Activated naive CD4-positive, alpha-beta T cell treated with anti-CD3 and anti-CD28 coated beads, Interleukin-2, amount 50 U/mL, for 24 hours (primary cell): ENCODE measurements around the gene SNRNP35.
"Not testable (repeated sequence)": the region's sequence is repeated elsewhere in the genome, so short reads cannot be mapped to it uniquely, and the experiment has no call there.

Source experiments
- H3K27ac Mint-ChIP-seq: one replicate; pipeline ENCODE4 v1.8.0; 2021; ENCODE audit warnings: mild to moderate bottlenecking, mixed read lengths
- H3K27me3 Mint-ChIP-seq: one replicate; pipeline ENCODE4 v1.8.0; 2021; ENCODE audit warnings: mixed read lengths
- H3K36me3 Mint-ChIP-seq: one replicate; pipeline ENCODE4 v1.8.0; 2021; ENCODE audit warnings: mixed read lengths
- H3K4me1 Mint-ChIP-seq: one replicate; pipeline ENCODE4 v1.8.0; 2021; ENCODE audit warnings: mixed read lengths
- H3K4me3 Mint-ChIP-seq: one replicate; pipeline ENCODE4 v1.8.0; 2021; ENCODE audit warnings: mild to moderate bottlenecking, mixed read lengths
- H3K9me3 Mint-ChIP-seq: one replicate; pipeline ENCODE4 v1.8.0; 2021; ENCODE audit warnings: mixed read lengths

The SNRNP35 gene

DNA sequence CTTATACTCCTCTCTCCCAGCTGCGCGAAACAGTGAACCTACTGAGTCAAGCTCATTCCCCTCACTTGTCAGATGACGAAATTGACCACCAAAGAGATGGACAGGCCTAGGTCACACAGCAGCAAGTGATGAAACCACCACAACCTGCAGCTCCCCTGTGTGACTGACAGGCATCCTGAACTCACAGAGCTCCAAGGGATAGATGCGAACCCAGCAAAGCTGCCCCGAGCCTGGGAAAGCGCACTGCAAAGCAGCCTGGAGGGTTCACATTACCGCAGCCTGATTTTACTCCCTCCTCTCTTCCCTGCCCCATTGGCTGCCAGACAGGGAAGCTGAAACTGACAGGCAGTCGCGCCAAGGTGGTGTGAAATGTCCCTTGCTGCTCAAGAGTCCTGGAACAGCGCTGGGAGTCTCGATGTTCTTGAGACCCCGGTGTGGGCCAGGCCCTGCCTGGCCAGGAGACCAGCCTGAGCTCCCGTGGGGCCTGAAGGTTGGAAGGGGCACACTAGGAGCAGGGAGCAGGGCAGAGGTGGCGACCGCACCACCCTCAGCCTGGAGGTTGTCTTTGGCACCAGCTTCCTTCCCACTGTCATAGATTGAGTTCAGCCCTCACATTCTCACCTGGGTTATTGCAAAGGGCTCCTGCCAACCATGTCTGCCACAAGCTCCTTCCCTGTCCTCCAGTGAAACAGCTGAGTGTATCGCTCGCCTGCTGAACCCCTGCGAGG, 36.3 kb downstream of the SNRNP35 start:
- Mint-ChIP-seq H3K27ac (no peak overlapping the region), H3K27me3 (no peaks in the 10 kb centered on the region), H3K4me3 (no peak overlapping the region), H3K9me3 (no peaks in the 10 kb centered on the region), H3K4me1 (no peaks in the 10 kb centered on the region), H3K36me3 (peaks cover 2% of the 10 kb centered on the region)

GRCh38 chr12:123497065-123497464, 39.1 kb downstream of the SNRNP35 start:
- H3K9me3 Mint-ChIP-seq = no peaks in the 10 kb centered on the region
- no peaks in the 10 kb centered on the region for H3K27me3 Mint-ChIP-seq
- no peak overlapping the region for H3K4me3 Mint-ChIP-seq
- H3K4me1 Mint-ChIP-seq = no peaks in the 10 kb centered on the region
- peaks cover 2% of the 10 kb centered on the region for H3K36me3 Mint-ChIP-seq
- H3K27ac Mint-ChIP-seq = no peak overlapping the region

GRCh38 chr12:123498126-123498825, 40.3 kb downstream of the SNRNP35 start:
- Mint-ChIP-seq H3K9me3 (no peaks in the 10 kb centered on the region), H3K27me3 (no peaks in the 10 kb centered on the region), H3K27ac (no peak overlapping the region), H3K4me3 (no peak overlapping the region), H3K4me1 (no peaks in the 10 kb centered on the region), H3K36me3 (peaks cover 2% of the 10 kb centered on the region)

DNA sequence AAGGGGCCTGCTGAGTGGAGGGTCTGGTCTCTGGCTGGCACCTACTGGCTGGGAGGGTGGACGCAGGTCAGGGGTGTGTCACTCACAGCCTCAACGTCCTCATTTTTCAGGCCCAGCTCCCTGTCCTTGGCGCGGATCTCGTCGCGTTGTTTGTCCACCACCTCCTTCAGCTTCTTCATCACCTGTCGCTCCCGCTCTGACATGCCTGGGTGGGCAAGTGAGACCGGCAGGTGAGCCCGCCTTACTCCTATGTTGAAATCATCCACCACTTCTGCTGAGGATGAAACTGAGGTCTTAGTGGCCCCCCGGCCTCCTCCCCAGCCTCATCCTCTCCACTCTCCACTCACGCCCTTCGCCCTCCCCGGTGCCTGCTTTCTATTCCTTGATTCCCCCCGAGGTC, 41.4 kb downstream of the SNRNP35 start:
- Mint-ChIP-seq H3K9me3 (no peaks in the 10 kb centered on the region), H3K36me3 (peaks cover 2% of the 10 kb centered on the region), H3K4me1 (no peaks in the 10 kb centered on the region)

GRCh38 chr12:123502163-123502704, 44.3 kb downstream of the SNRNP35 start:
- Mint-ChIP-seq H3K36me3 (peaks cover 2% of the 10 kb centered on the region), H3K4me3 (no peak overlapping the region), H3K27ac (no peak overlapping the region), H3K4me1 (no peaks in the 10 kb centered on the region), H3K9me3 (no peaks in the 10 kb centered on the region), H3K27me3 (no peaks in the 10 kb centered on the region)

More for the DNA sequence above, 41.4 kb downstream of the SNRNP35 start:
- H3K27ac Mint-ChIP-seq = no peak overlapping the region
- H3K27me3 Mint-ChIP-seq = no peaks in the 10 kb centered on the region
- H3K4me3 Mint-ChIP-seq = no peak overlapping the region

GRCh38 chr12:123506059-123506842, 48.3 kb downstream of the SNRNP35 start:
- H3K9me3 Mint-ChIP-seq = no peaks in the 10 kb centered on the region
- H3K27ac Mint-ChIP-seq = no peak overlapping the region
- H3K4me3 Mint-ChIP-seq = no peak overlapping the region
- H3K36me3 Mint-ChIP-seq = no peaks in the 10 kb centered on the region
- no peaks in the 10 kb centered on the region for H3K27me3 Mint-ChIP-seq
- peaks cover 4% of the 10 kb centered on the region for H3K4me1 Mint-ChIP-seq

DNA sequence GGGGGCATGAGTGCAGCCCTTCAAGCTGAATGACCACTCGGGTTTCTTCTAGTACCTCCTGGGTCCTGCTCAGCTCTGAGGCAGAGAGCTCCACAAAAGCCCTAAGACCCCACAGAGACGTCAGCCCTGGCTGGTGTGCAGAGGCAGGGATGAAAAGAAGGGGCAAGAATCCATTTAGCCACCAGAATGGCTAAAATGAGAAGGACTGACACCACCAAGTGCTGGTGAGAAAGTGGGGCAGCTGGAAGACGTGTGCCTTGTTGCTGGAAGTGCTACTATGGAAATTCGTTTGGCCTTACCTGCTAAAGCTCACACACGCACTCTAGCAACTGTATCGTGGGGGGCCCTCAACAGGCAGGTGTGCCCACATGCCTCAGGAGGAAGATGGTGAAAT, 48.9 kb downstream of the SNRNP35 start:
- H3K27me3 Mint-ChIP-seq = no peaks in the 10 kb centered on the region
- H3K9me3 Mint-ChIP-seq = no peaks in the 10 kb centered on the region
- peaks cover 4% of the 10 kb centered on the region for H3K4me1 Mint-ChIP-seq
- no peak overlapping the region for H3K27ac Mint-ChIP-seq
- no peak overlapping the region for H3K4me3 Mint-ChIP-seq
- no peaks in the 10 kb centered on the region for H3K36me3 Mint-ChIP-seq

- Mint-ChIP-seq H3K4me3 (no peak overlapping the region), H3K27ac (no peak overlapping the region), H3K27me3 (no peaks in the 10 kb centered on the region), H3K36me3 (peaks cover 2% of the 10 kb centered on the region), H3K9me3 (no peaks in the 10 kb centered on the region), H3K4me1 (peaks cover 4% of the 10 kb centered on the region)
Observed at GRCh38 chr12:123512838-123513665, 55.1 kb downstream of the SNRNP35 start.

- peaks cover 2% of the 10 kb centered on the region for H3K36me3 Mint-ChIP-seq
- H3K4me1 Mint-ChIP-seq = peaks cover 4% of the 10 kb centered on the region
- no peaks in the 10 kb centered on the region for H3K27me3 Mint-ChIP-seq
- H3K27ac Mint-ChIP-seq = no peak overlapping the region
- no peak overlapping the region for H3K4me3 Mint-ChIP-seq
- H3K9me3 Mint-ChIP-seq = no peaks in the 10 kb centered on the region
Observed at GRCh38 chr12:123513805-123514204, 55.9 kb downstream of the SNRNP35 start.

GRCh38 chr12:123514582-123515221, 56.8 kb downstream of the SNRNP35 start:
- H3K36me3 Mint-ChIP-seq, H3K4me3 Mint-ChIP-seq, H3K27ac Mint-ChIP-seq, H3K4me1 Mint-ChIP-seq, H3K27me3 Mint-ChIP-seq, H3K9me3 Mint-ChIP-seq: not testable (repeated sequence)

- Mint-ChIP-seq H3K4me1 (no peaks in the 10 kb centered on the region), H3K9me3 (no peaks in the 10 kb centered on the region), H3K4me3 (no peak overlapping the region), H3K36me3 (peaks cover 2% of the 10 kb centered on the region), H3K27me3 (no peaks in the 10 kb centered on the region), H3K27ac (no peak overlapping the region)
Observed at GRCh38 chr12:123516216-123516780, 58.4 kb downstream of the SNRNP35 start.
